Measurements from ENCODE around the gene FYB1.

The FYB1 gene

DNA sequence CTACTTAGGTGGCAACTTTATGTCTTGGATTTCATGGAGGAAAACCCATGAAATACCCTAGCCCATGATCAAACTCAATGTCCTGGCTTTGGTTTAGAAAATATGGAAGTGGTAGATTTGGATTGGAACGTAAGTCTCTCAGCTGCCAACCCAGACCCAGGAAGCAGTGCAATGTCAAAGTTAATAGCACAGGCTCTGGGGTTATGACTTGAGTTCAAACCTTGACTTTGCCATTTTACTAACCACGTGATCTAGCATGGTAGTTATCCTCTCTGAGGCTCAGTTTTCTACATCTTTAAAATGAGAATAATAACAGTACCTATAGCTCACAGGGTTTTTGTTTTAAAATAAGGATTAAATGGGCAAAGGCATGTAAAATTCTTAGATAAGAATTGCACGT lies 13.8 kb downstream of the FYB1 start:
- ATAC-seq: no peak
- TF ChIP-seq ARNTL (CRISPR knock-in tag; IDR thresholded peaks at IDR 0.05; ENCODE audit: borderline replicate concordance, low read depth): no peak
- no peak for TF ChIP-seq PPARA (CRISPR knock-in tag; IDR thresholded peaks at IDR 0.05; ENCODE audit: borderline replicate concordance)
- no peak for TF ChIP-seq ZFP3 (CRISPR knock-in tag; IDR thresholded peaks at IDR 0.05)
- TF ChIP-seq SNAI2 (CRISPR knock-in tag; IDR thresholded peaks at IDR 0.05): no peak
- no peak for TF ChIP-seq OSR1 (CRISPR knock-in tag; IDR thresholded peaks at IDR 0.05)
- no peak for TF ChIP-seq TSHZ2 (CRISPR knock-in tag; IDR thresholded peaks at IDR 0.05)
- TF ChIP-seq TCF4 (CRISPR knock-in tag; IDR thresholded peaks at IDR 0.05; ENCODE audit: borderline replicate concordance): no peak
- no peak for TF ChIP-seq RARB (CRISPR knock-in tag; IDR thresholded peaks at IDR 0.05)
- TF ChIP-seq ZC3H10 (CRISPR knock-in tag; IDR thresholded peaks at IDR 0.05): no peak
- no peak for TF ChIP-seq ESRRG (CRISPR knock-in tag; IDR thresholded peaks at IDR 0.05)

- TF ChIP-seq ZNF565 (CRISPR knock-in tag; conservative IDR thresholded peaks at IDR 0.05; ENCODE audit: low read depth) (no peak), TOX (CRISPR knock-in tag; IDR thresholded peaks at IDR 0.05; ENCODE audit: borderline replicate concordance) (no peak), ZFP3 (CRISPR knock-in tag; IDR thresholded peaks at IDR 0.05) (no peak), ESRRG (CRISPR knock-in tag; IDR thresholded peaks at IDR 0.05) (no peak), TSHZ2 (CRISPR knock-in tag; IDR thresholded peaks at IDR 0.05) (no peak), RARB (CRISPR knock-in tag; IDR thresholded peaks at IDR 0.05) (no peak)
- no peak for ATAC-seq
Observed at GRCh38 chr5:39203951-39204350, 15.4 kb downstream of the FYB1 start.

DNA sequence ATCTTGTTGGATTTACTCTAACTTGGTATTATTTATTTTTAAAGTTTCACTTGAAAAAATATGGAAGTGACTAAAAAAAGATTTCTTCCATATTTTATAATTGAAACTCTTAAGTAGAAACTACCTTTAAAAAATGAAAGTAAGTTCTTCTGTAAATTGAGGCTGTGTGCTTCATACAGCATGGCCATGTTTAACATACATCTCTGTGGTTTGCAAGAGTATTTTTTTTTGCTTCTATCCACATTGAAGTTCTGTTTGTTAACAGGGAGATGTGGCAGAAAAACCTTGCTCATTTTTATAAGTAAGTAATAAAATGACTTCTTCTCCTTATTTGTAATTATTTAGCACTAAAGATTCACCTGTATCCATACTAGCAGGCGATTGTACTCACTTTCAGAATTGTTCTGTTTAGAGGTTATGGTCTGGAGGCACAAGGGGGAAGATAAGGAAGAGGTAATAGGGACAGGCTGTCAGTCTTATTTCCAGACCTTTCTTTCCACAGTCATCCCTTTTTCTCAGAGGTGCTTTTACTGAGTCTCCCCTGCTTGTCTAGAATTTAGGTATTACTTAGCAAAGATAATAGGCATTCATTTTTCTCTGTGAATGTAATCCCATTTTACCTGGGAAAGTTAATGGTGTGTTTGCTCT lies 16.0 kb downstream of the FYB1 start:
- TF ChIP-seq GLIS3 (CRISPR knock-in tag; IDR thresholded peaks at IDR 0.05) (no peak), CSRNP3 (CRISPR knock-in tag; IDR thresholded peaks at IDR 0.05) (no peak), ARNTL (CRISPR knock-in tag; IDR thresholded peaks at IDR 0.05; ENCODE audit: borderline replicate concordance, low read depth) (no peak), TCF4 (CRISPR knock-in tag; IDR thresholded peaks at IDR 0.05; ENCODE audit: borderline replicate concordance) (no peak), TOX (CRISPR knock-in tag; IDR thresholded peaks at IDR 0.05; ENCODE audit: borderline replicate concordance) (no peak), ZFP3 (CRISPR knock-in tag; IDR thresholded peaks at IDR 0.05) (no peak), CSDC2 (CRISPR knock-in tag; IDR thresholded peaks at IDR 0.05) (no peak), POU6F1 (CRISPR knock-in tag; IDR thresholded peaks at IDR 0.05; ENCODE audit: borderline replicate concordance, low read depth) (no peak), SNAI2 (CRISPR knock-in tag; IDR thresholded peaks at IDR 0.05) (no peak), OSR1 (CRISPR knock-in tag; IDR thresholded peaks at IDR 0.05) (no peak)
- no peak for ATAC-seq

- TF ChIP-seq POU6F1 (CRISPR knock-in tag; IDR thresholded peaks at IDR 0.05; ENCODE audit: borderline replicate concordance, low read depth) (no peak), BACH2 (CRISPR knock-in tag; IDR thresholded peaks at IDR 0.05; ENCODE audit: borderline replicate concordance) (no peak), ARNTL (CRISPR knock-in tag; IDR thresholded peaks at IDR 0.05; ENCODE audit: borderline replicate concordance, low read depth) (no peak), PPARA (CRISPR knock-in tag; IDR thresholded peaks at IDR 0.05; ENCODE audit: borderline replicate concordance) (no peak), GLIS3 (CRISPR knock-in tag; IDR thresholded peaks at IDR 0.05) (no peak), CSRNP3 (CRISPR knock-in tag; IDR thresholded peaks at IDR 0.05) (no peak), RARB (CRISPR knock-in tag; IDR thresholded peaks at IDR 0.05) (no peak), ZNF70 (CRISPR knock-in tag; IDR thresholded peaks at IDR 0.05) (no peak), ISL1 (CRISPR knock-in tag; IDR thresholded peaks at IDR 0.05) (no peak), CSDC2 (CRISPR knock-in tag; IDR thresholded peaks at IDR 0.05) (no peak), ESRRG (CRISPR knock-in tag; IDR thresholded peaks at IDR 0.05) (no peak), TOX (CRISPR knock-in tag; IDR thresholded peaks at IDR 0.05; ENCODE audit: borderline replicate concordance) (no peak), OSR1 (CRISPR knock-in tag; IDR thresholded peaks at IDR 0.05) (no peak)
- no peak for ATAC-seq
Observed at GRCh38 chr5:39202597-39203274, 16.6 kb downstream of the FYB1 start.
